ENCODE data around the gene PPIG. TPM values are rescaled to one million over a fixed set of nuclear protein-coding genes. Genes with fewer than 3 reads are reported as not detected.
"Not testable (repeated sequence)": the region's sequence is repeated elsewhere in the genome, so short reads cannot be mapped to it uniquely, and the experiment has no call there.

Gene PPIG
- total and polyA plus RNA-seq, 2 experiments from 2014 or later: 40.7 to 157 TPM

DNA sequence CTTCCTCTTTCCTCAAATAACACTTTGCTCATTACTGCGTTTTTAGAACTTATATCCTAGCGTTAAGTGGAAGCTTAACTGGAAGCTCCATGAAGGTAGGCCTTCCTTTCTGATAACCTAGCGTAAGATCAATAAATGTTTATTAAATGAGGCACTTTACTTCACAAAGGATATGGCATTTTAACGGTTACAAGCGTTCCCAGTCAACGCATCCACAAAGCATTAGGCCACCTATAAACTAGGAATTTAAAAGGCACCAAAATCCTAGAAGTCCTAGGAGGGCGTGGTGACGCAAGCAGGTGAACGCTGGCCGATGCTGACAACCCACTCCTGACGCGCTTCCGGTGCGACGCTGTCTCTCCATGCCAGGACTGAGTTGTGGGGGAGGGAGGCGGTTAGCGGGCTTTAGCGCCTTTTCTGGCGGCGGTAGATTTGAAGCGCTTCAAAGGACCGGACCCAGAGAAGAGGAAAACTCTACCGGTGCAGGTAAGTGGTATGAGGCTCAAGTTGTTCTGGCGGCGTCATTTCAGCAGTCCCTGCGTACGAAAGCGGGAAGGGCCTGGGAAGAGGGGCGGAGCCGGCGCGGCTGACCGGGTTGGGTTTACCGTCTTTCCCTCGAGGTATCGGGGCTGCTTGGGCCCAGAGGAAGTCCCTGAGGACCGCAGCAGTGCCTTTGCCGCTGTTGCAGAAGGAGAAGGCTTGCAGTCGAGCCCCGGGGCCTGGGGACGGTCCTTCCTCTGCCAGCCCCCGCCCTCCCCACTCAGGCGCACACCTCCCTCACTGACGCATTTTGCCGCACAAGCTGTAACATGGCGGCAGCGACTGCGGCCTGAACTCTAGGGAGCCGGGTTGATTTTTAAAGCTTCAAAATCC is at the start of gene PPIG (continued):
- no peak for TF ChIP-seq STAT1 (IDR thresholded peaks at IDR 0.05; ENCODE audit: unreplicated experiment)

DNA sequence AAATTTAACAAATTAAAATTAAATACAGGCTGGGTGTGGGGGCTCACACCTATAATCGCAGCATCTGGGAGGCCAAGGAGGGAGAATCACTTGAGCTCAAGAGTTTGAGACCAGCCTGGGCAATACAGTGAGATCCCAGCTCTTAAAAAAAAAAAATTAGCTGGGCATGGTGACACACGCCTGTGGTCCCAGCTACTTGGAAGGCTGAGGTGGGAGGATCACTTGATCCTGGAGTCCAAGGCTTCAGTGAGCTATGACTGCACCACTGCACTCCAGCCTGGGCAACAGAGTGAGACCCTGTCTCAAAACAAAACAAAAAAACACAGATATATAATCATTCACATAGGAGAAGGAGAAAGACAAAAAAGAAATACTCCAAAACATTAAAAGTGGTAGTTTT is 44.7 kb upstream of the PPIG start:
- H3K4me2 ChIP-seq; H3K4me1 ChIP-seq (ENCODE audit: insufficient read depth); H3K27me3 ChIP-seq (ENCODE audit: insufficient read depth); H3K27ac Mint-ChIP-seq; H3K27ac ChIP-seq (ENCODE audit: low read depth); H3K4me3 ChIP-seq; H3K9me2 ChIP-seq (ENCODE audit: insufficient read depth); H3K27me3 Mint-ChIP-seq (ENCODE audit: insufficient read depth, low read depth, poor library complexity); DNase-seq (ENCODE audit: low spot score); H3F3A ChIP-seq (replicated peaks; ENCODE audit: low read depth); H3K4me3 Mint-ChIP-seq; H3K9me3 Mint-ChIP-seq; ATAC-seq; H3K79me2 ChIP-seq (replicated peaks; ENCODE audit: insufficient read depth); H2AFZ ChIP-seq; H3K4me1 Mint-ChIP-seq; H4K20me1 ChIP-seq (replicated peaks; ENCODE audit: insufficient read depth): not testable (repeated sequence)
- peaks cover 31% of the 10 kb centered on the region; the same call in 1 of the 2 replicates for H3K36me3 ChIP-seq (ENCODE audit: insufficient read depth)
- peaks cover 31% of the 10 kb centered on the region for H3K36me3 Mint-ChIP-seq (ENCODE audit: low read depth)

GRCh38 chr2:169540146-169540545 is 44.0 kb upstream of the PPIG start:
- Histone ChIP-seq H3K9me2 (ENCODE audit: insufficient read depth) (no peaks in the 10 kb centered on the region), H3K4me3 (no peak overlapping the region), H4K20me1 (replicated peaks; ENCODE audit: insufficient read depth) (no peaks in the 10 kb centered on the region), H3K36me3 (ENCODE audit: insufficient read depth) (peaks cover 31% of the 10 kb centered on the region; the same call in 1 of the 2 replicates), H3K27ac (ENCODE audit: low read depth) (no peak overlapping the region), H2AFZ (no peak overlapping the region), H3K4me2 (no peak overlapping the region), H3F3A (replicated peaks; ENCODE audit: low read depth) (no peaks in the 10 kb centered on the region), H3K4me1 (ENCODE audit: insufficient read depth) (no peaks in the 10 kb centered on the region), H3K79me2 (replicated peaks; ENCODE audit: insufficient read depth) (no peaks in the 10 kb centered on the region), H3K27me3 (ENCODE audit: insufficient read depth) (no peaks in the 10 kb centered on the region)
- DNase-seq (ENCODE audit: low spot score): no peak
- no peaks in the 10 kb centered on the region for H3K4me1 Mint-ChIP-seq
- H3K36me3 Mint-ChIP-seq (ENCODE audit: low read depth): peaks cover 32% of the 10 kb centered on the region
- ATAC-seq: no peak
- H3K4me3 Mint-ChIP-seq: no peak overlapping the region
- H3K27me3 Mint-ChIP-seq (ENCODE audit: insufficient read depth, low read depth, poor library complexity): no peaks in the 10 kb centered on the region
- H3K9me3 Mint-ChIP-seq: no peaks in the 10 kb centered on the region
- no peak overlapping the region for H3K27ac Mint-ChIP-seq
- TF ChIP-seq NANOG (IDR thresholded peaks at IDR 0.05; ENCODE audit: borderline replicate concordance): no peak
- no peak for TF ChIP-seq REST (IDR thresholded peaks at IDR 0.05; ENCODE audit: unreplicated experiment)
- no peak for TF ChIP-seq JUNB (IDR thresholded peaks at IDR 0.05; ENCODE audit: unreplicated experiment)
- no peak for TF ChIP-seq POLR2AphosphoS5 (IDR thresholded peaks at IDR 0.05; ENCODE audit: low read depth)
- TF ChIP-seq ZNF331 (CRISPR knock-in tag; IDR thresholded peaks at IDR 0.05; ENCODE audit: low read depth): no peak
- TF ChIP-seq STAT1 (IDR thresholded peaks at IDR 0.05; ENCODE audit: unreplicated experiment): no peak
- TF ChIP-seq, protein P1, sequence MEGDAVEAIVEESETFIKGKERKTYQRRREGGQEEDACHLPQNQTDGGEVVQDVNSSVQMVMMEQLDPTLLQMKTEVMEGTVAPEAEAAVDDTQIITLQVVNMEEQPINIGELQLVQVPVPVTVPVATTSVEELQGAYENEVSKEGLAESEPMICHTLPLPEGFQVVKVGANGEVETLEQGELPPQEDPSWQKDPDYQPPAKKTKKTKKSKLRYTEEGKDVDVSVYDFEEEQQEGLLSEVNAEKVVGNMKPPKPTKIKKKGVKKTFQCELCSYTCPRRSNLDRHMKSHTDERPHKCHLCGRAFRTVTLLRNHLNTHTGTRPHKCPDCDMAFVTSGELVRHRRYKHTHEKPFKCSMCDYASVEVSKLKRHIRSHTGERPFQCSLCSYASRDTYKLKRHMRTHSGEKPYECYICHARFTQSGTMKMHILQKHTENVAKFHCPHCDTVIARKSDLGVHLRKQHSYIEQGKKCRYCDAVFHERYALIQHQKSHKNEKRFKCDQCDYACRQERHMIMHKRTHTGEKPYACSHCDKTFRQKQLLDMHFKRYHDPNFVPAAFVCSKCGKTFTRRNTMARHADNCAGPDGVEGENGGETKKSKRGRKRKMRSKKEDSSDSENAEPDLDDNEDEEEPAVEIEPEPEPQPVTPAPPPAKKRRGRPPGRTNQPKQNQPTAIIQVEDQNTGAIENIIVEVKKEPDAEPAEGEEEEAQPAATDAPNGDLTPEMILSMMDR (conservative IDR thresholded peaks at IDR 0.05; ENCODE audit: low read depth in 2 of 2): no peak
- TF ChIP-seq ZNF114 (CRISPR knock-in tag; IDR thresholded peaks at IDR 0.05): no peak
- no peak for TF ChIP-seq EZH2phosphoT487 (IDR thresholded peaks at IDR 0.05; ENCODE audit: unreplicated experiment)

Data from GM23338 (cell line).